ENCODE results near the gene APBB3. TPM values are rescaled to one million over a fixed set of nuclear protein-coding genes. Genes with fewer than 3 reads are reported as not detected.

The APBB3 gene
- total and polyA plus RNA-seq, 9 of the 15 experiments (the other 6 are each of a cell fraction or from before 2014, with no cell fraction given) = 0.17 to 24.3 (median 9.5) TPM

DNA sequence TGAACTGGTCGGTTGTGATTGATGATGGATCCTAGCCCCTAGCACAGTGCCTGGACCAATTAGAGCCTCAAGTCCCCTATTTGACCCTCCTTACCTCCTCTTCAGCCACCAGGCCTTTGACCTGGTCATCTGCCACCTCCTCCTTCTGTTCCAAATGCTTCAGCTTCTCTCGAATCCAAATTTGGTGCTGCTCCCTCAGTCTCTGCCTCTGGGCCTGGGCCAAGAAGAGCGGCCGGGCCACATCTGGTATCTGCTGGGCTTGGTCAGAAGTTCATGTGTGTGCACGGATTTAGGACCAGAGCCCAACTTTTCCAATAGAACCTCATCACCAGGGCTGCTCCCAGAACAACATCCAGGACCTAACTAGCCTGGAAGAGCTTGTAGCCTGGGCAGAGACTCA, 6.7 kb upstream of the APBB3 start (continued):
- TF ChIP-seq NR2C1 (IDR thresholded peaks at IDR 0.05) = no peak
- no peak for TF ChIP-seq NR2C1 (tag; IDR thresholded peaks at IDR 0.05)
- no peak for TF ChIP-seq ZNF75A (CRISPR knock-in tag; IDR thresholded peaks at IDR 0.05)

DNA sequence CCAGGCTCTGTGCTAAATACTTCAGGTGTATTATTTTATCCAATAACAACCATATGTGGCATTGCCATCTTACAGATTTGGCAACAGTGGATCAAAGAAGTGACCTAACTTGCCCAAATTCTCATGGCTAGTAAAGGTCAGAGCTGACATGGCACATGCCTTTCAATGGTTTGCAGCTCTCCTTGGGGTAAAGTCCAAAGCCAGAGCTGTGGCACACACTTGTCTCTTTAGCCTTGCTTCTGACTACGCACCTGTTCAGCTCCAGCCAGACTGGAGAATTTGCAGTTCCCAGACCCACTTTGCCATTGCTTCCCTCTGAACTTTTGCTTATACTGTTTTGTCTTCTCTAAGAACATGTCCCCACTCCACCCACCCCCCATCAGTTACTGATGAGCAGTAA, 6.1 kb upstream of the APBB3 start:
- Histone ChIP-seq H3K9ac (ENCODE audit: insufficient read depth in 1 of 2, low read depth in 2 of 2, low read length in 2 of 2) (no peak overlapping the region; a peak in 1 of 4 replicates), H3K79me2 (ENCODE audit: control insufficient read depth, insufficient read depth, low read length) (peaks cover 17% of the 10 kb centered on the region), H4K20me1 (replicated peaks; ENCODE audit: control insufficient read depth, insufficient read depth, low read length) (no peaks in the 10 kb centered on the region), H2AFZ (ENCODE audit: low read depth, low read length) (no peak overlapping the region), H3K27ac (ENCODE audit: extremely low read depth, low read depth, low read length) (no peak overlapping the region), H3K27me3 (ENCODE audit: control insufficient read depth in 2 of 2, insufficient read depth in 2 of 2, low read length in 2 of 2) (no peaks in the 10 kb centered on the region), H3K4me1 (replicated peaks in 1 of 2; ENCODE audit: control insufficient read depth in 2 of 2, insufficient read depth in 2 of 2, low read length in 2 of 2) (peaks cover 21 to 34% of the 10 kb centered on the region in 2 experiments; a peak in 4 of 5 replicates), H3K36me3 (ENCODE audit: control insufficient read depth, insufficient read depth, low read length) (peaks cover 37% of the 10 kb centered on the region), H3K9me1 (ENCODE audit: control insufficient read depth, insufficient read depth, low read length) (no peaks in the 10 kb centered on the region), H3K4me2 (ENCODE audit: insufficient read depth, low read length) (no peak overlapping the region), H3K4me3 (no peak overlapping the region), H3K9me3 (replicated peaks; ENCODE audit: control insufficient read depth, insufficient read depth, low read depth, low read length) (no peaks in the 10 kb centered on the region)
- CTCF ChIA-PET (ENCODE audit: low intra/inter-chr PET ratio) = no interaction called here
- TF ChIP-seq ZNF551 (CRISPR knock-in tag; IDR thresholded peaks at IDR 0.05) (no peak), TARDBP (IDR thresholded peaks at IDR 0.05) (no peak), SMAD3 (CRISPR knock-in tag; conservative IDR thresholded peaks at IDR 0.05) (no peak), ZNF79 (CRISPR knock-in tag; IDR thresholded peaks at IDR 0.05; ENCODE audit: low read depth) (no peak), CBX1 (IDR thresholded peaks at IDR 0.05; ENCODE audit: low read depth) (no peak), ATF1 (CRISPR knock-in tag; IDR thresholded peaks at IDR 0.05) (no peak), ATF1 (tag; IDR thresholded peaks at IDR 0.05) (no peak)
- TF ChIP-seq, protein P1, sequence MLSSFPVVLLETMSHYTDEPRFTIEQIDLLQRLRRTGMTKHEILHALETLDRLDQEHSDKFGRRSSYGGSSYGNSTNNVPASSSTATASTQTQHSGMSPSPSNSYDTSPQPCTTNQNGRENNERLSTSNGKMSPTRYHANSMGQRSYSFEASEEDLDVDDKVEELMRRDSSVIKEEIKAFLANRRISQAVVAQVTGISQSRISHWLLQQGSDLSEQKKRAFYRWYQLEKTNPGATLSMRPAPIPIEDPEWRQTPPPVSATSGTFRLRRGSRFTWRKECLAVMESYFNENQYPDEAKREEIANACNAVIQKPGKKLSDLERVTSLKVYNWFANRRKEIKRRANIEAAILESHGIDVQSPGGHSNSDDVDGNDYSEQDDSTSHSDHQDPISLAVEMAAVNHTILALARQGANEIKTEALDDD (IDR thresholded peaks at IDR 0.05) = no peak
- no peak for ATAC-seq
- intact Hi-C loops (cut with micrococcal nuclease) (no loop called here), in situ Hi-C loops (cut with MboI) (no loop called here)
- no peak for DNase-seq (ENCODE audit: extremely low read depth in 1 of 4, low spot score in 3 of 4)
- BruUV-seq (replicated peaks) = no TSS peak
- 100% methylated on average over 1 of the region's 1 CpG for WGBS (ENCODE audit: insufficient coverage, low coverage, missing lambda C conversion rate)
- POLR2A ChIA-PET = interaction anchor here (0.9 to 2.2 kb wide), 4 partner anchors 10 to 68 kb away, joined by 3 to 8 read pairs (median 4); no protein-coding TSS in a partner anchor
- FAIRE-seq = no peak

Measured in K562 (cell line).